Bronchial smooth muscle cell (primary cell): Measurements from ENCODE around the gene WDR72. TPM values are rescaled to one million over a fixed set of nuclear protein-coding genes. Genes with fewer than 3 reads are reported as not detected.

Experiments used
- total RNA-seq: library from RNA; depleted of rRNA; stranded (reverse); fragments of >200 nt; gene quantifications from 2 replicates; pipeline ENCODE4 v1.2.1, GENCODE V29; 2014

WDR72 gene
- not detected in 2 replicates for total RNA-seq

DNA sequence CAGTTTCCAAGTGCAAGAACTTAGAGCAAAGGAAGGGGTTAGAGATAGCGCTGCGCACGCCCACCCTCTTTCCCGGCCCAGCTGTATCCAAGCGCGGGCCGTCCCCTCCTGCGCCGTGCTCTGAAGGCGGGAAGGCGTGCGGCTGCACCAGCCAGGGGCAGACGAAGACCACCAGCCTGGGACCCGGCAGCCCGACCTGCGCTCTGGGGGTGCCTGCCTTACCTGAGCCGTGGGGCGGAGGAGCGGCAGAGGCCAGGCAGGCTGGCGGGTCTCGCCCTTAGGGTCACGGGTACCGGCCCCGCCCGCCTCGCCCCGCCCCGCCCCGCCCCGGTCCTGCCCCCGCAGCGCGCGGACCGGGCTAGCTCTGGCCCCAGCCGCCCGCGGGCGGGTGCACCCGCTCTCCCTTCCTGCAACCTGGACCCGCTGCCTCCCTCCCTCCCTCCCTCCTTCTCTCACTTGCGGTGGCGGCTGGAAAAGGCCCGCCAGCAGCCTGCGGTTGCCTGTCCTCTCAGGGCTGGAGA lies at the start of gene WDR72:
Gene WDR72, minus strand, starts transcription at position 253 of the 521 bp plus-strand sequence. CDS start 26,514 bp downstream, outside the sequence.

Other genes with a start within 250 kb of the WDR72 start
- not detected in 2 replicates for gene UNC13C, start 218.8 kb upstream of the WDR72 start, total RNA-seq